ENCODE measurements around the gene KPNA3. TPM values are rescaled to one million over a fixed set of nuclear protein-coding genes. Genes with fewer than 3 reads are reported as not detected.
A peak's percentile ranks its signal among the peaks of the same experiment; 100 is the strongest.
"Not testable (repeated sequence)": the region's sequence is repeated elsewhere in the genome, so short reads cannot be mapped to it uniquely, and the experiment has no call there.

KPNA3 gene, protein sequence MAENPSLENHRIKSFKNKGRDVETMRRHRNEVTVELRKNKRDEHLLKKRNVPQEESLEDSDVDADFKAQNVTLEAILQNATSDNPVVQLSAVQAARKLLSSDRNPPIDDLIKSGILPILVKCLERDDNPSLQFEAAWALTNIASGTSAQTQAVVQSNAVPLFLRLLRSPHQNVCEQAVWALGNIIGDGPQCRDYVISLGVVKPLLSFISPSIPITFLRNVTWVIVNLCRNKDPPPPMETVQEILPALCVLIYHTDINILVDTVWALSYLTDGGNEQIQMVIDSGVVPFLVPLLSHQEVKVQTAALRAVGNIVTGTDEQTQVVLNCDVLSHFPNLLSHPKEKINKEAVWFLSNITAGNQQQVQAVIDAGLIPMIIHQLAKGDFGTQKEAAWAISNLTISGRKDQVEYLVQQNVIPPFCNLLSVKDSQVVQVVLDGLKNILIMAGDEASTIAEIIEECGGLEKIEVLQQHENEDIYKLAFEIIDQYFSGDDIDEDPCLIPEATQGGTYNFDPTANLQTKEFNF
- polyA plus RNA-seq (ENCODE audit: insufficient read length in 3 of 3), result 10 to 100 TPM; 31.2 to 32.3 (median 31.6) TPM
- long read RNA-seq, donor 1, full-length matches to known transcripts, result 3 of 3 reads
- long read RNA-seq, donor 1, partial matches to known transcripts, result 0 of 3 reads
- long read RNA-seq, donor 1, other reads (novel, unspliced or antisense), result 0 of 3 reads
- long read RNA-seq, donor 2, full-length matches to known transcripts, result 8 of 8 reads
- long read RNA-seq, donor 2, partial matches to known transcripts, result 0 of 8 reads
- long read RNA-seq, donor 2, other reads (novel, unspliced or antisense), result 0 of 8 reads
- long read RNA-seq, donor 3, full-length matches to known transcripts, result 7 of 7 reads
- long read RNA-seq, donor 3, partial matches to known transcripts, result 0 of 7 reads
- long read RNA-seq, donor 3, other reads (novel, unspliced or antisense), result 0 of 7 reads
- long read RNA-seq, donor 4, full-length matches to known transcripts, result 1 of 14 reads
- long read RNA-seq, donor 4, partial matches to known transcripts, result 13 of 14 reads
- long read RNA-seq, donor 4, other reads (novel, unspliced or antisense), result 0 of 14 reads
- long read RNA-seq, donor 5, full-length matches to known transcripts, result 3 of 3 reads
- long read RNA-seq, donor 5, partial matches to known transcripts, result 0 of 3 reads
- long read RNA-seq, donor 5, other reads (novel, unspliced or antisense), result 0 of 3 reads
- long read RNA-seq, donor 6, full-length matches to known transcripts, result 4 of 4 reads
- long read RNA-seq, donor 6, partial matches to known transcripts, result 0 of 4 reads
- long read RNA-seq, donor 6, other reads (novel, unspliced or antisense), result 0 of 4 reads
- long read RNA-seq, donor 7, full-length matches to known transcripts, result 8 of 8 reads
- long read RNA-seq, donor 7, partial matches to known transcripts, result 0 of 8 reads
- long read RNA-seq, donor 7, other reads (novel, unspliced or antisense), result 0 of 8 reads
- long read RNA-seq, donor 8, full-length matches to known transcripts, result 2 of 10 reads
- long read RNA-seq, donor 8, partial matches to known transcripts, result 8 of 10 reads
- long read RNA-seq, donor 8, other reads (novel, unspliced or antisense), result 0 of 10 reads
- long read RNA-seq, donor 9, full-length matches to known transcripts, result 6 of 6 reads
- long read RNA-seq, donor 9, partial matches to known transcripts, result 0 of 6 reads
- long read RNA-seq, donor 9, other reads (novel, unspliced or antisense), result 0 of 6 reads
- long read RNA-seq, donor 10, full-length matches to known transcripts, result 5 of 5 reads
- long read RNA-seq, donor 10, partial matches to known transcripts, result 0 of 5 reads
- long read RNA-seq, donor 10, other reads (novel, unspliced or antisense), result 0 of 5 reads
- long read RNA-seq, donor 11, full-length matches to known transcripts, result 7 of 7 reads
- long read RNA-seq, donor 11, partial matches to known transcripts, result 0 of 7 reads
- long read RNA-seq, donor 11, other reads (novel, unspliced or antisense), result 0 of 7 reads
- long read RNA-seq, donor 12, full-length matches to known transcripts, result 9 of 9 reads
- long read RNA-seq, donor 12, partial matches to known transcripts, result 0 of 9 reads
- long read RNA-seq, donor 12, other reads (novel, unspliced or antisense), result 0 of 9 reads
- long read RNA-seq, donor 13, full-length matches to known transcripts, result 6 of 6 reads
- long read RNA-seq, donor 13, partial matches to known transcripts, result 0 of 6 reads
- long read RNA-seq, donor 13, other reads (novel, unspliced or antisense), result 0 of 6 reads
- long read RNA-seq, donor 14, result 0 reads
- long read RNA-seq, donor 15, result 0 reads
- long read RNA-seq, donor 16, full-length matches to known transcripts, result 11 of 11 reads
- long read RNA-seq, donor 16, partial matches to known transcripts, result 0 of 11 reads
- long read RNA-seq, donor 16, other reads (novel, unspliced or antisense), result 0 of 11 reads

DNA sequence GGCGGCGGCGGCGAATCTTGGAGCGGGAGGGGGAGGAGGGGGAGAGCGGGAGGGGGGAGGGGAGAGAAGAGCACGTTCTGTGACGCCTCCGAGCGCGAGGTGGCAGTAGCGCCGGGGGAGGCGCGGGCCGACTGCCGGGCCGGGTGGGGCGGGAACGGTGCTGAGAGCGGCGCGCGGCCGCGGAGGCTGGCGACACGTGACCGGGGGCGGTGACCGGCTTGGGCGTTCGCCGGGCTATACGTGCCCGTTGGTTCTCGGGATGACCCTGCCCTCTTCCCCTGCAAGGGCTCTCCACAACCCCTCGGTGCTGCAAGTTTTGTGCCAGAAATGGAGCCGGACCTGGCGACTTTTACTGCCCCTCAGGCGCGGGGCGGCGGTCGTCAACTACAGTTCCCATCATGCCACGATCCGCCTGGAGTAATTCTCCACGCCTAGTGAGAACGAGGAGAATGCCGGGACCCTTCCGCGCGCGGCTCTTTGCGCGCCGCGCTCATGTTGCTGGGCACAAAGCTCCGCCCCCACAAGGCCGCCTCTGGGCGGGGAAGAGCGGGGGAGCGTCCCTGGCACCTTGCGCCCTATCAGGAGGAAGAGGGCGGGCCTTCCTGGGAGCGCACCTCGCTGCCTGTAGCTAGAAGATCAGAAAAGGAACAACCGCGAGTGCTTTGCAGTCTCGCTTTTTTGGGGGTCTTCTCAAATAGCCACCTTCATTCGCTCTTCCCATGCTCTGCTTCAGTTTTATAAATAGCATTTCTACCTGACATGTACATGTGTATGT is at the start of gene KPNA3:
KPNA3 (minus strand) TSS at position 133 of the 775 bp plus-strand sequence. CDS start 176 bp downstream, outside the sequence.
- DNase-seq, result peak; percentile 96

DNA sequence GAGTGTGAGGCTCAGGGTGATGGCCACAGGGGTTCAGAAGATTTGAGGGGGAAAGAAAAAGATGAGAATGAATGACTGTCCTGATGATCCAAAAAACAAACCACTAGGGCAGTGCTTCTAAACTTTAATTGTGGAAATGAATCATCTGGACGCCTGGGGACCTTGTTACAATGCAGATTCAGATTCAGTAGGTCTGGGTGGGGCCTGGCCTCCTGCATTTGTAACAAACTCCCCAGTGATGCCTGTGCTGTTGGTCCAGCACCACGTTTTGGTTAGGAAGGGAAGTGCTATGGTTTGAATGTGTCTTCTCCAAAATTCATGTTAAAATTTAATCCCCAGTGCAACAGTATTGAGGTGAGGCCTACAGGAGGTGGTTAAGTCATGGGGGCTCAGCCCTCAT is 49.5 kb upstream of the KPNA3 start:
- no peak for DNase-seq

DNA sequence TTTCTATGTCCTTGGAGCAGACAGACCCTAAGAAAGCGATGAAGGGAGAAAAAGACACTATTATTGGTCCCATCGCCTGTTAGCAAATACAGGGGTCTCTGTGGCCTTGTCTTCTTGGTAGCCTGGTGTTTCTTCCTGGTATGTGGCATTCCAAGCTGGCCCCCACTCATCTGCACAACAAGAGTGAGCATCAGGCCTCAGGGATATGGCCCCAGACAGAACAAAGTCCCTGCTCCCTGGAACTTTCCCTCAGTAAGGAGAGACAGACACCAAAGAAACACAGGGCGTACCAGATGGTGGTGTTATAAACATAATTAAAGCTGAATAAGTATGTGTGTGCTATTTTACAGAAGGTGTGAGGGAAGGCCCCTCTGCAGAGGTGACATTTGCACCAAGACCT is 48.2 kb upstream of the KPNA3 start:
- no peak for DNase-seq

DNA sequence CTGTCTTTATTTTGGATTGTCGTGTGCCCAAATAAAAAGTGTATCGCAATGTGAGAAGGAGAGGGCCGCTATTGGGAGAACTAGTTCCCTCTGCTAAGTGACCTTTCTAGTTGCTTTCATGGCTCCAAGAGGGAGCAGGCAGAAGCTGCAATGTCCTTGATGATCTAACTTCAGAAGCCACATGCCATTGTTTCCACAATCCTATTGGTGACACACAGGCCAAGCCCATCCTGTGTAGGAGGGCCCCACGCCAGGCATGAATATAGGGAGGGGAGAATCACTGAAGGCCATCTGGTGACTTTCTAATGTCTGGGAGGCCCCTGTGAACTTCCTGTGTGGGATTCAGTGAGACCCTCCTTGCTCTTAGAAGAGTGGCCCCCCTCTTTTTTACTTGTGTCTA is 47.8 kb upstream of the KPNA3 start:
- DNase-seq, result no peak

DNA sequence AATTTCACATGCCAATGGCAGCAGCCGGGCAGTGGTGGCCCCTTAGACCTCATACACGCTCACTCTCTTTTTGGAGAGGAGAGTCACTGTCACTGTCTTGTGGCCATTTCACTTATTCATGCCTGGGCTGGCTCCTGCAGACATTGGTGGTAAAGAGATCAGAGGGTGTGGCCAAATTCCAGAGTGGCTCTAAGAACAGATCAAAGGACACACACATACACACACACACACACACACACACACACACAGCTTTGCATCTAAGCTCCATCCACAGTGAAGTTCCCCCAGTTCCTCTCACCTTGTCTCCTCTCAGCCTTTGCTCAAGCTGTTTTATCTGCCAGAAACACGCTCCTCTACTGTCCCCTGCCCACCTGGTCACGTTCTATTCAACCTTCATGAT is 46.5 kb upstream of the KPNA3 start:
- DNase-seq, result no peak

DNA sequence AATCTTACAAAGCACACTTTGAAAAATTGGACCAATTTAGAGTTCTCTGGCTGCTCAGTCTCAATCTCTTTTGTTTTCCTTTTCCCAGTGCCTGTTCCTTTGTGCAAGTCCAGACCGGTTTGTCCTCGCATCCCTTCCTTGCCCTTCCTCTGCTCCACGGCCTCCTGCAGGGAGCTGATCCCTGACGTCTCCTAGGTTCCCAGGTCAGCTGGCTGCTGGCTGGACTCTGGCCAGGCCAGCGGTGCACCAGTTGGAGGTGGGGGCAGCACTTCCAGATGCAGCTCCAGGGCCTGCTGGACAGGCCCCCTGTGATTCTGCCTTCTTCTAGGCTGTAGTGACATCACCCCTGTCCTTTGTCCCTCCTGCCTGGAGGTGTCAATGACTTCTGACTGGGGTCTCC is 44.0 kb upstream of the KPNA3 start:
- DNase-seq, result no peak

DNA sequence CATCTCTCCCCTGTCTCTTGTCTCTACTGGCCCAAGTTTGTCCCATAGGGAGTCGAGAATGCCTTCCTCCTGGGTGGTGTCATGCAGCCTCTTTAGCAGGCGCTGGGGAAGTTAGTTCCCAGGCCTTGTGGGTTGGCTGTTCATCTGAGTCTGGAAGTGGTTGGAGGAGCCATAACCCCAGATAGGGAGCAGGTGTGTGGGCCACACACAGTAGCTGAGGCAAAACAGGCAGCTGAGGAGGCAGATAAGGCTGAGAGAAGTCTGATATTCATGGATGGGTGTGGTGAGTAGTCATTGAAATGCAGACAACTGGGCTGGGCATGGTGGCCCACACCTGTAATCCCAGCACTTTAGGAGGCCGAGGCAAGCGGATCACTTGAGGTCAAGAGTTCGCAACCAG is 40.9 kb upstream of the KPNA3 start:
- no peak for DNase-seq

DNA sequence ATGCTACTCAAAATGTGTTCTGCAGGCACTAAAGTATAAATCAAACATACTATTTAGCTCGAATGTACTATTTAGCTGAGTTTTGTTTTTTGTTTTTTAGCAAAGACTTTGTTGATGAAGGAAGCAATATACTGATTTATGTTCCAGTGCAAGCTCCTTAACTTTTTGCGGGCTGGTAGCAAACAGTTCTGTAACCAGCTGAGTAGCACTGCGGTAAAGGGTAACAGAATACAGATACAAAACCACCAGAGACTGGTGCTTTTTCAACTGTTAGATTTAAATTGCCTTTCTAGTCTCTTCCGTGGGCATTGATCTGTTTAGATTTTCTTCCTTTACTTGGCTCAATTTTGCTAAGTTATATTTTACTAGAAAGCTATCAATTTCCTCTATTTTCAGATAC is 39.0 kb upstream of the KPNA3 start:
- DNase-seq, result no peak

DNA sequence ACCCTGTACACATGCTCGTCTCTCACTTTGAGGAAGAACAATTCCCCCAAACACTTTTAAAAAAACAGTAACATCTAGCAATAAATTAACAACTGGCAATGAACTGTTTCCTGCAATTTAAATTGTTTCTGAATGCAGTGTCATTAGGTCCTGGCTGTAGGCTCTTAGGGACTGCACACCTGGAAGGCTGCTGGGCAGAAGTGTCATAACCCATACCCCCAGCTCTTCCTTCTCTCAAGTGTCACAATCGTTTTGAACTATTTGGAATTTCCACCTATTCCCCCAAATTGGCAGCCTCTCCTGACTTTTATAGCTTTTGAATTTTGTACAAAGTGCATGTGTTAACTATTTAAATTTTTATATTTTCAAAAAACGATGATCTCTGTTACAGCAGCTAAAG is 38.2 kb upstream of the KPNA3 start:
- no peak for DNase-seq

DNA sequence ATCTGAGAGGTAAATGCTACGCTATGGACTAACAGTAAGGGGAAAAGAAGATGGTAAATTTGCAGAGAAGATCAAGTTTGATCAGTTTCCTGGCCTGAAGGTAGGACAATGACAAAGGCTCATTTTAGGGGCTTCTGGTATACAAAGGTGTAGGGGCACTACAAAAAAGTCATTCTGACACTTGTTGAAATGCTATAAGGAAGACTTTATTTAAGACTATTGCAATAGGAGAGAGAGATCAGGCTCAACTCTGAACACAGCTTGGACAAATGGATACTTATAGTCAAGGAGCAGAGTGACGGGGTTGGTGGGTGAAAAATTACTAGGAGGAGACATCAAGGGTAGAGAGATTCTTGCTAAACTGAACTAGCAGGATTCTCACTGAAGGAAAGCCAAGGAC is 37.2 kb upstream of the KPNA3 start:
- no peak for DNase-seq

DNA sequence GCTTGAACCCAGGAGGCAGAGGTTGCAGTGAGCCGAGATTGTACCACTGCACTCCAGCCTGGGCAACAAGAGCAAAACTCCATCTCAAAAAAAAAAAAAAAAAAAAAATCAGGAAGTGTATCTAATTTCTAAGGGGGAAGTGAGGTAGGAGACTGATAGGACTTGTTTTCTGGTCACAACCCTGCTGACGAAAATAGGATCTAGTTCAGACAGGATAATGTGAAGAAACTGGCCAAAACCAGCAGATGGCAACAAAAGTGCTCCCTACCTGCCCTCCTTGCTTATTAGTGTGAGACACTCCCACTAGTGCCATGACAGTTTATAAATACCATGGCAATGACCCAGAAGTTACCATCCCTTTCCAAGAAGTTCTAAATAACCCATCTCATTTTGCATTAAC is 36.0 kb upstream of the KPNA3 start:
- no peak for DNase-seq

DNA sequence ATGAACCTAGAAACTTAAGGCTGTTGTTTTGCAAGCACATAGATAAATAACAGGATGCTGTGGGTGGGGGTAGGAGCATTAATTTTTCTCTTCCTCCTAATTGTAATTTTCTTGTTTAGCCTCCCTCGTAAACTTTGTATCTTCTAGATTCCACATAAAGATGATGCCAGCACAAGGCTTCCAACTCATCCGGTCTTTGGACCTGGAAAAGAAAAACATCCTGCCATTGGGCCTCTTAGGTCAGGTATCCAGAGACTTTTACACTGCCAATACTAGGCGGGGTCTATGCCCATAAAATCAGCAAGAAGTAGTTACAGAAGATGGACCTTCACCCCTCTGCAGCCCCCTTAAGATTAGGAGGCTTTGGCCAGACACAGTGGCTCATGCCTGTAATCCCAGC is 35.4 kb upstream of the KPNA3 start:
- DNase-seq, result no peak

DNA sequence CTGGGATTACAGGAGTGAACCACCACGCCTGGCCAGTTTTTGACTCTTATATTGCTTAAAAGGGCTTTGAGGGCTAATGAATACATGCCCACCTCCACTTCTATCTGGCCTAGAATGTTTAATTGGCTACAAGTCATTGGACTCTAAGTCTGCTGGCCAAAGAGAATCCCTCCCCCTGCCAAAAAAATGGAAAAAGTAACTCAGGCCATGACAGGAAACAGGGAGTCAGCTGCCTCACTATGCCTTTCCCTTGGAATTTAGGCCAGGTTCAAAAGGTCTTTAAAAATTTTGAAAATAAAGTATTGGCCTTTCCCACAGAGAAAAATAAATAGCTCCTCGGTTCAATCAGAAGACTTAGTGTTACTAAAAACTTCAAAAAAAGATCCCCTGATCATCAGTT is 34.9 kb upstream of the KPNA3 start:
- DNase-seq, result no peak

DNA sequence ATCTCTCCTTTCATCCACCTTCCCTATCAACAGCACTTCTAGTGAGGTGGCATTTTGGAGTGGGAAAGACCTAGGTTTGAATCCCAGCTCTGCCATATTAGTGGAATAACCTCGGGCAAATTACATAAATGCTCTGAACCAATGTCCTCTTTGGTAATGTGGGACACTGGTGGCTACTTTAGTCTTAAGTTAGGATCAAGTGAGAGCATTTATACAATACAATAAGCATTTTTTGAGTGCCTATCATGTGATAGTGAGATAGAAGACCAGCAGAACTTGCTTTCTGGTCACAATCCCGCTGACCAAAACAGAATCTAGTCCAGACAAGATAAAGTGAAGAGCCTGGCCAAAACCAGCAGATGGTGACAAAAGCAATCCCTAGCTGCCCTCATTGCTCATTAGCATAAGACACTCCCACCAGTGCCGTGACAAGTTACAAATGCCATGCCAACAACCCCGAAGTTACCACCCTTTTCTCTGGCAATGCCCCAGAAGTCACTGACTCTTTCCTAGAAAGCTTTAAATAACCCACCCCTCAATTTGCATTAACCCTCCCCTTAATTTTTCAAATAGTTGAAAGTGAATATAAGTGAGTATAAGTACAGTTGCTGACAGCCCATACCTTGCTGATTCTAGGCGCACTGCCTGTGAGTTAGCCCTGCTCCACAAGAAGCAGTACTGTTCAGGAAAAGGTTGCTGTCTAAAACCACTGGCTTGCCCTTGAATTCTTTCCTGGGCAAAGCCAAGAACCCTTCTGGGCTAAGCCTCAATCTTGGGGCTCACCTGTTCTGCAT is 28.9 kb upstream of the KPNA3 start:
- DNase-seq, result no peak

DNA sequence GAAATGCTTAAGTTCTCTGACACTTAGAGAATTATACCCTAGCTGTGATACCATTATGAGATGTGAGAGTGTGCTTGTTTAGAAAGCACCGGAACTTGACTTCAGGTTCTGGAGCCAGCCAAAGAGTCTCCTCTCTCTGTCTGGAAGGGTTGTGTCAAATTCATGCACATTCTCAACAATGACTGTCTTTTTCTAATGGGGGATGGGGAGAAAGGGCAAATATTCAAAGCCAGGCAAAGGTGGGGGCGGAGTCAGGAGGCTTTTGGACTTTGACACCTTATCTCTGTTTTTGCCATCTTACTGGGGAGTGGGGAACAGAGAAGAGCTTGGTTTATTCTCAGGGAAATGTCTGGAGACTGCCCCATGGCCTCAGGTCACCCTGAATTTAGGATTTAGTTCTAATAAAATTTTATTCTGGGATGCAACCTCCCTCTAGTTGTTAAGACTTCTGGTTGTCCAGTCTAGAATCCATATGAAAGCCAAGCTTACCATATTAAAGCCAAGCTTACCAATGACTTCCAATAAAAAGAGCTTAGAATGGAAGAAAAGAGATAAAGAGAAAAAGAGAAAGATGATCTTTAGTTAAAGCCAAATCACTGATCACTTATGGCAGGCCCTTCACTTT is 28.2 kb upstream of the KPNA3 start:
- DNase-seq, result no peak

DNA sequence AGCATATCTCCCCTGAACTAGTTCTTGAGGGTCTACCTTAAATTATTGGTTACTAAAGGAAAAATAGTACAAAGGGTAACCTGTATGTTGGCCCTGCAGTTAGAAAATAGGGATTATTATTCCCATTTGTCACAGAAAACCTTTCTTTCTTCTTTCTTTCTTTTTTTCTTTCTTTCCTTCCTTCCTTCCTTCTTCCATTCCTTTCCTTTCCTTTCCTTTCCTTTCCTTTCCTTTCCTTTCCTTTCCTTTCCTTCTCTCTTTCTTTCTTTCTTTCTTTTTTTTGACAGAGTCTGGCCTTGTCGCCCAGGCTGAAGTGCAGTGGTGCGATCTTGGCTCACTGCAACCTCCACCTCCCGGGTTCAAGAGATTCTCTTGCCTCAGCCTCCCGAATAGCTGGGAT is 23.6 kb upstream of the KPNA3 start:
- DNase-seq, result not testable (repeated sequence)

DNA sequence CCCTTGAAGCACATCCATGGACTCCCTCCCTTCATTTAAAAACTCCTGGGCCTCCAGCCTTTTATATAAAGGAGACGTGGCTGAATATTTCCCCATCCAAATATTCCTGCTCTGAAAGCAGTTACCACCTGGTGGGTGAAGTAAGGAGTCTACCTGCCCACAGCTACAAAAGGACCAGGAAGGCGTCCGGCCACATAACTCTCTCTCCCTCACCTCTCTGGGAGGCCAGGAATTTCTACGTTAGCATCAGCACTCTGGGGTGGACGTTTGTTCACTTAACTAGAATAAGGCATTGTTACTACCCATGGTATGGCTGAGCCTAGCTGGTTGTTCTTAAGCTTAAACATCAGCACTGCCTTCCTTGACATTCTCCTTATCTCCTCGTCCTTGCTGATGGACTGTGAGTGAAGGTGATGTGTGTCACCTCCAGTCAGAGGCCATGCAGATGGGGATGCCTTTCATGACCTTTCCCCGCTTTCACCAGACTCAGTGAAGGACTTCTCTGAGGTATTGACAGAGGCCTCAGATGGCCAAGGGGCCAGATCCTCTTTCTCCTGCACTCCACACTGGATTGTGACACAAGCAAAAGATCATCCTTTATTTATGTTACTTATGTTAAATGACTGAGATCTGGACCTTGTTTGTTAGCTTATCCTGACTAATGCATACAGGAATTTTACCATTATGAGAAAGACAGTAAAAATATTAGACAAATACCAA is 22.2 kb upstream of the KPNA3 start:
- no peak for DNase-seq
